HepG2 (cell line): ENCODE data around the gene KANSL3. TPM values are rescaled to one million over a fixed set of nuclear protein-coding genes. Genes with fewer than 3 reads are reported as not detected.

Experiments used
- ATAC-seq: fragments of 200-7000 bp; cut with Tn5 transposase; 3 replicates; pipeline ENCODE4 v1.9.1; 2020; ENCODE audit warnings: mild to moderate bottlenecking, moderate library complexity
- BruUV-seq: library from RNA; stranded (reverse); fragments of 400-500 nt; replicated peaks from 2 replicates; lab custom pipeline; 2021; lab: Mats Ljungman, UMichigan
- CTCF ChIA-PET: fragments of 300-600 bp; formaldehyde crosslinking; extraction: SDS; loops from one replicate; lab custom pipeline; 2021; ENCODE audit warnings: low total read pairs, inconsistent platforms, low intra/inter-chr PET ratio; lab: Yijun Ruan, JAX
- POLR2A ChIA-PET: fragments of 350-600 bp; sonication (Branson Sonifier 250); formaldehyde crosslinking; loops from one replicate; lab custom pipeline; 2020; ENCODE audit warnings: antibody characterized with exemption, inconsistent platforms; lab: Yijun Ruan, JAX
- DNase-seq: peaks from one replicate; pipeline ENCODE4 v3.0.0-alpha.2; 2015; ENCODE audit warnings: low spot score
- FAIRE-seq: peaks from 3 replicates; lab custom pipeline; 2011; peaks lifted over from hg19 to GRCh38; lab: Jason Lieb, UNC
- H2AFZ ChIP-seq: one replicate; pipeline ENCODE4 v1.6.1; 2011; ENCODE audit warnings: low read length, inconsistent platforms
- H3K27ac ChIP-seq: fragments of 300-600 bp; 3 replicates; pipeline ENCODE4 v1.8.0; 2011; ENCODE audit warnings: mixed run types, mild to moderate bottlenecking, mixed read lengths, low read length, inconsistent platforms; ENCODE audit not compliant: insufficient read depth; ENCODE audit errors: extremely low read length
- H3K27me3 ChIP-seq, 2 experiments: fragments of 200-600 bp in 1 of 2; 2 replicates in 1 of 2; 3 replicates in 1 of 2; pipeline versions ENCODE4 v1.6.0 to v1.8.0; 2011; ENCODE audit warnings: low read length in 2 of 2, mild to moderate bottlenecking in 2 of 2, moderate library complexity in 2 of 2, inconsistent platforms in 1 of 2; ENCODE audit not compliant: insufficient read depth in 2 of 2, control insufficient read depth in 1 of 2
- H3K36me3 ChIP-seq, 2 experiments: fragments of 200-600 bp in 1 of 2; replicated peaks in 1 of 2; 2 replicates in 1 of 2; 3 replicates in 1 of 2; pipeline versions ENCODE4 v1.5.1 to v1.8.0; 2011; ENCODE audit warnings: low read length in 2 of 2, inconsistent platforms in 1 of 2; ENCODE audit not compliant: insufficient read depth in 2 of 2, control insufficient read depth in 1 of 2
- H3K4me1 ChIP-seq: 2 replicates; pipeline ENCODE4 v1.5.1; 2012; ENCODE audit warnings: low read length, inconsistent platforms; ENCODE audit not compliant: insufficient read depth
- H3K4me2 ChIP-seq: 2 replicates; pipeline ENCODE4 v1.6.0; 2011; ENCODE audit warnings: low read depth, low read length, inconsistent platforms
- H3K4me3 ChIP-seq, 3 experiments: fragments of 200-600 bp in 1 of 3; sonication (generic), shearing (Covaris generic) in 1 of 3; replicated peaks in 1 of 3; 2 replicates each; pipeline ENCODE4 v1.5.1; 2011 to 2016; ENCODE audit warnings: low read length in 3 of 3, inconsistent platforms in 2 of 3, low read depth in 2 of 3, mild to moderate bottlenecking in 2 of 3, control low read depth in 1 of 3, mixed read lengths in 1 of 3; ENCODE audit not compliant: insufficient read depth in 1 of 3
- H3K79me2 ChIP-seq: one replicate; pipeline ENCODE4 v1.6.1; 2011; ENCODE audit warnings: low read length, inconsistent platforms; ENCODE audit not compliant: insufficient read depth
- H3K9ac ChIP-seq: 2 replicates; pipeline ENCODE4 v1.6.0; 2011; ENCODE audit warnings: mild to moderate bottlenecking, low read depth, low read length, inconsistent platforms; ENCODE audit not compliant: insufficient read depth
- H3K9me3 ChIP-seq: 2 replicates; pipeline ENCODE4 v1.5.1; 2012; ENCODE audit warnings: mild to moderate bottlenecking, low read length
- H4K20me1 ChIP-seq: 2 replicates; pipeline ENCODE4 v1.6.0; 2011; ENCODE audit warnings: inconsistent platforms, mild to moderate bottlenecking, low read length, moderate library complexity; ENCODE audit not compliant: insufficient read depth
- ATF7 ChIP-seq, 2 experiments: fragments of 450-650 bp in 1 of 2; sonication (generic) in 1 of 2; formaldehyde crosslinking in 1 of 2; IDR thresholded peaks; 2 replicates each; pipeline versions ENCODE4 v1.4.0 to v1.6.1; 2016 to 2020; ENCODE audit warnings: antibody characterized with exemption in 1 of 2, mild to moderate bottlenecking in 1 of 2, missing genetic modification reagents in 1 of 2
- EED ChIP-seq: sonication (generic); formaldehyde crosslinking; IDR thresholded peaks from 2 replicates; pipeline ENCODE4 v1.5.0; 2020; ENCODE audit warnings: mild to moderate bottlenecking, missing genetic modification reagents
- MTA1 ChIP-seq: sonication (generic); formaldehyde crosslinking; IDR thresholded peaks from 2 replicates; pipeline ENCODE4 v1.4.0; 2020; ENCODE audit warnings: missing genetic modification reagents, mild to moderate bottlenecking, borderline replicate concordance
- PAF1 ChIP-seq: IDR thresholded peaks from 2 replicates; pipeline ENCODE4 v1.6.1; 2016; ENCODE audit warnings: missing genetic modification reagents, missing compliant biosample characterization
- PHF20 ChIP-seq: sonication (generic); formaldehyde crosslinking; IDR thresholded peaks from 2 replicates; pipeline ENCODE4 v1.5.0; 2020; ENCODE audit warnings: mild to moderate bottlenecking, missing genetic modification reagents
- REPIN1 ChIP-seq: sonication (generic); formaldehyde crosslinking; IDR thresholded peaks from 2 replicates; pipeline ENCODE4 v1.8.0; 2022; ENCODE audit warnings: missing genetic modification reagents, low read depth, mild to moderate bottlenecking, borderline replicate concordance
- RXRA ChIP-seq: sonication (generic); formaldehyde crosslinking; IDR thresholded peaks from 2 replicates; pipeline ENCODE4 v1.5.1; 2020; ENCODE audit warnings: missing genetic modification reagents
- SOX13 ChIP-seq, 3 experiments: fragments of 450-650 bp in 1 of 3; sonication (generic) in 1 of 3; formaldehyde crosslinking in 1 of 3; IDR thresholded peaks in 2 of 3; conservative IDR thresholded peaks in 1 of 3; 2 replicates each; pipeline versions ENCODE4 v1.5.0 to v1.6.1; 2016 to 2020; ENCODE audit warnings: antibody characterized with exemption in 1 of 3, mild to moderate bottlenecking in 1 of 3, missing compliant biosample characterization in 1 of 3, missing genetic modification reagents in 1 of 3, moderate library complexity in 1 of 3
- TAF1 ChIP-seq: sonication (generic); formaldehyde crosslinking; IDR thresholded peaks from 2 replicates; pipeline ENCODE4 v1.4.0; 2020; ENCODE audit warnings: missing genetic modification reagents
- TCF7 ChIP-seq: sonication (generic); IDR thresholded peaks from 2 replicates; pipeline ENCODE4 v1.6.1; 2016; ENCODE audit warnings: antibody characterized with exemption, low read depth
- TCF7L2 ChIP-seq: IDR thresholded peaks from 2 replicates; pipeline ENCODE4 v1.6.1; 2011; ENCODE audit warnings: mild to moderate bottlenecking, low read depth, low read length, moderate library complexity
- TIGD3 ChIP-seq: sonication (generic); formaldehyde crosslinking; IDR thresholded peaks from 2 replicates; pipeline ENCODE4 v1.5.1; 2020; ENCODE audit warnings: mild to moderate bottlenecking, missing genetic modification reagents, borderline replicate concordance
- ZBTB34 ChIP-seq: sonication (generic); formaldehyde crosslinking; IDR thresholded peaks from 2 replicates; pipeline ENCODE4 v1.8.0; 2022; ENCODE audit warnings: mild to moderate bottlenecking, missing genetic modification reagents
- ZFP91 ChIP-seq: sonication (generic); formaldehyde crosslinking; IDR thresholded peaks from 2 replicates; pipeline ENCODE4 v1.9.0; 2022; ENCODE audit warnings: missing genetic modification reagents, mild to moderate bottlenecking, borderline replicate concordance
- ZNF468 ChIP-seq: sonication (generic); formaldehyde crosslinking; IDR thresholded peaks from 2 replicates; pipeline ENCODE4 v1.8.0; 2022; ENCODE audit warnings: mild to moderate bottlenecking, moderate library complexity, missing genetic modification reagents
- ZNF781 ChIP-seq: sonication (generic); formaldehyde crosslinking; IDR thresholded peaks from 2 replicates; pipeline ENCODE4 v1.5.1; 2020; ENCODE audit warnings: borderline replicate concordance, mild to moderate bottlenecking, missing genetic modification reagents; ENCODE audit errors: not compliant biosample characterization
- ZNF839 ChIP-seq: sonication (generic); formaldehyde crosslinking; IDR thresholded peaks from 2 replicates; pipeline ENCODE4 v1.4.0; 2020; ENCODE audit warnings: missing genetic modification reagents, mild to moderate bottlenecking, borderline replicate concordance
- WGBS: methylation state at CpG from one replicate; pipeline ENCODE4 v1.1.6; 2017; ENCODE audit warnings: low lambda C conversion rate; 5-methylcytosine and 5-hydroxymethylcytosine counted together
- in situ Hi-C: cut with HindIII; loops from 2 replicates; pipeline ENCODE4 v1.10.0; 2017; ENCODE audit warnings: low pct_unique_long_range_greater_than_20kb; ENCODE audit not compliant: extremely low pct_ligation_motif_present
- intact Hi-C: fragments of 100-400 bp; cut with micrococcal nuclease; formaldehyde crosslinking; loops from one replicate; pipeline ENCODE4 v1.10.0; 2022; ENCODE audit not compliant: unreplicated experiment
- polyA plus RNA-seq, 8 experiments: library from polyadenylated mRNA; depleted of rRNA in 3 of 8; stranded (reverse) in 7 of 8; unstranded in 1 of 8; fragments of >200 nt; fragmentation: Illumina TruSeq in 4 of 8; extraction: Trizol in 4 of 8; gene quantifications; 2 replicates each; pipeline versions ENCODE4 v1.2.1 to v1.2.3, GENCODE V29; 2011 to 2016; ENCODE audit warnings: low read depth in 4 of 8, missing spikeins in 1 of 8, mixed read lengths in 1 of 8; ENCODE audit not compliant: insufficient read depth in 1 of 8
- total RNA-seq, 5 experiments: library from RNA; depleted of rRNA; stranded (reverse); fragments of >200 nt; fragmentation: Illumina TruSeq; extraction: Trizol; gene quantifications; 2 replicates each; pipeline ENCODE4 v1.2.3, GENCODE V29; 2016; ENCODE audit warnings: low read depth in 1 of 5

KANSL3 gene
- total and polyA plus RNA-seq, 2 of the 13 experiments (the other 11 are each of a cell fraction or from before 2014, with no cell fraction given): 20.8 to 37.3 TPM

GRCh38 chr2:96683972-96684820, 46.1 kb upstream of the KANSL3 start:
- FAIRE-seq (peak; percentile 91), ATAC-seq (peak; percentile 56), DNase-seq (peak; percentile 84)
- peak overlapping the region; percentile 91 for H3K4me2 ChIP-seq
- H4K20me1 ChIP-seq: no peaks in the 10 kb centered on the region
- ChIA-PET CTCF (no interaction called here), POLR2A (interaction anchor here (0.7 to 1.6 kb wide), 5 partner anchors 8 to 127 kb away, joined by 3 to 4 read pairs (median 4); partner anchors contain the start of gene CNNM4)
- 11% methylated on average over 11 of the region's 13 CpGs for WGBS
- in situ Hi-C loops (no loop called here), intact Hi-C loops (no loop called here)
- BruUV-seq: no TSS peak
- H3K4me1 ChIP-seq: peaks cover 73% of the 10 kb centered on the region
- no peaks in the 10 kb centered on the region for H3K9me3 ChIP-seq
- H3K4me3 ChIP-seq: peak overlapping the region in 1 of 3 experiments; percentile 51; a peak in 1 of 6 replicates
- no peak overlapping the region for H3K9ac ChIP-seq
- H3K36me3 ChIP-seq: no peaks in the 10 kb centered on the region
- no peaks in the 10 kb centered on the region for H3K79me2 ChIP-seq
- H3K27ac ChIP-seq: no peak overlapping the region
- no peak overlapping the region for H2AFZ ChIP-seq
- H3K27me3 ChIP-seq: peaks cover 8 to 28% of the 10 kb centered on the region in 2 experiments; a peak in 3 of 5 replicates
- TF ChIP-seq ZNF839 (CRISPR knock-in tag) (no peak), PHF20 (CRISPR knock-in tag) (peak; percentile 49; the same call in 1 of the 2 replicates), ZBTB34 (CRISPR knock-in tag) (0 out of 2 replicates have a peak, but pooled peaks have one; percentile 72), ZNF781 (peak; percentile 53), TAF1 (peak; percentile 45; the same call in 1 of the 2 replicates), ZNF468 (CRISPR knock-in tag) (no peak), TIGD3 (CRISPR knock-in tag) (peak; percentile 76; the same call in 1 of the 2 replicates), REPIN1 (peak; percentile 16; the same call in 1 of the 2 replicates), SOX13 (IDR thresholded peaks at IDR 0.05) (peak; percentile 58; the same call in 1 of the 2 replicates), SOX13 (CRISPR knock-in tag; conservative IDR thresholded peaks at IDR 0.05 in 1 of 2, IDR thresholded peaks at IDR 0.05 in 1 of 2) (peak in 1 of 2 experiments; percentile 83; a peak in 2 of 4 replicates), PAF1 (no peak), EED (CRISPR knock-in tag) (0 out of 2 replicates have a peak, but pooled peaks have one; percentile 47), TCF7 (no peak), MTA1 (CRISPR knock-in tag) (peak; percentile 28; the same call in 1 of the 2 replicates), TCF7L2 (no peak), ATF7 (IDR thresholded peaks at IDR 0.05) (no peak), ATF7 (CRISPR knock-in tag; IDR thresholded peaks at IDR 0.05) (no peak), RXRA (CRISPR knock-in tag) (peak; percentile 61; the same call in 1 of the 2 replicates), ZFP91 (CRISPR knock-in tag) (peak; percentile 47; the same call in 1 of the 2 replicates)
